PC-9 (cell line): ENCODE results near the gene SMIM30. TPM values are rescaled to one million over a fixed set of nuclear protein-coding genes. Genes with fewer than 3 reads are reported as not detected.

Experiments used
- BruUV-seq: library from RNA; stranded (reverse); fragments of 400-500 nt; replicated peaks from 2 replicates; lab custom pipeline; 2021; lab: Mats Ljungman, UMichigan
- CTCF ChIA-PET: fragments of 300-600 bp; sonication (Branson Sonifier 250); formaldehyde crosslinking; loops from one replicate; lab custom pipeline; 2022; ENCODE audit warnings: antibody characterized with exemption; lab: Charles Lee
- POLR2A ChIA-PET: fragments of 300-600 bp; sonication (Branson Sonifier 250); formaldehyde crosslinking; loops from one replicate; lab custom pipeline; 2022; ENCODE audit warnings: antibody characterized with exemption; ENCODE audit not compliant: unreplicated experiment; lab: Charles Lee
- DNase-seq, 2 experiments: peaks; one replicate each; pipeline versions ENCODE4 v3.0.0 to v3.0.0-alpha.2; 2015 to 2022; ENCODE audit warnings: mixed read lengths in 1 of 2
- H2AFZ ChIP-seq: fragments of 200-600 bp; sonication (generic); 2 replicates; pipeline ENCODE4 v1.8.1; 2017; ENCODE audit warnings: antibody characterized with exemption
- H3F3A ChIP-seq: fragments of 200-600 bp; sonication (generic); 2 replicates; pipeline ENCODE4 v1.8.1; 2017; ENCODE audit warnings: antibody characterized with exemption, mild to moderate bottlenecking, low read depth; ENCODE audit not compliant: insufficient read depth
- H3K27ac ChIP-seq: fragments of 200-600 bp; sonication (generic); 2 replicates; pipeline ENCODE4 v1.6.1; 2016; ENCODE audit warnings: mixed run types
- H3K27me3 ChIP-seq: fragments of 200-600 bp; sonication (generic); 2 replicates; pipeline ENCODE4 v1.6.1; 2016; ENCODE audit warnings: low read depth, mixed run types; ENCODE audit not compliant: insufficient read depth
- H3K36me3 ChIP-seq: fragments of 200-600 bp; sonication (generic); 2 replicates; pipeline ENCODE4 v1.6.1; 2016; ENCODE audit warnings: low read depth, mixed run types
- H3K4me1 ChIP-seq: fragments of 200-600 bp; sonication (generic); replicated peaks from 2 replicates; pipeline ENCODE4 v1.6.1; 2016; ENCODE audit warnings: mixed run types; ENCODE audit not compliant: insufficient read depth
- H3K4me2 ChIP-seq: fragments of 200-600 bp; sonication (generic); 2 replicates; pipeline ENCODE4 v1.6.1; 2017; ENCODE audit warnings: mixed run types
- H3K4me3 ChIP-seq: fragments of 200-600 bp; sonication (generic); 2 replicates; pipeline ENCODE4 v1.6.1; 2016; ENCODE audit warnings: mixed run types
- H3K79me2 ChIP-seq: fragments of 200-600 bp; sonication (generic); 2 replicates; pipeline ENCODE4 v1.6.1; 2017; ENCODE audit warnings: low read depth, mixed run types
- H3K9me2 ChIP-seq: fragments of 200-600 bp; sonication (generic); 2 replicates; pipeline ENCODE4 v1.8.1; 2017; ENCODE audit warnings: mild to moderate bottlenecking; ENCODE audit not compliant: insufficient read depth
- H3K9me3 ChIP-seq: fragments of 200-600 bp; sonication (generic); 2 replicates; pipeline ENCODE4 v1.8.1; 2016; ENCODE audit warnings: low read depth; ENCODE audit not compliant: insufficient read depth
- H4K20me1 ChIP-seq: fragments of 200-600 bp; sonication (generic); 2 replicates; pipeline ENCODE4 v1.8.1; 2017; ENCODE audit not compliant: insufficient read depth
- EZH2 ChIP-seq: fragments of 200-600 bp; sonication (generic); IDR thresholded peaks from 2 replicates; pipeline ENCODE4 v1.8.0; 2017; ENCODE audit warnings: antibody characterized with exemption, low read depth
- intact Hi-C: fragments of 100-400 bp; cut with micrococcal nuclease; formaldehyde crosslinking; loops from one replicate; pipeline ENCODE4 v1.10.0; 2022; ENCODE audit not compliant: unreplicated experiment
- total RNA-seq: library from RNA; stranded (reverse); gene quantifications from 2 replicates; pipeline ENCODE4 v1.2.3, GENCODE V29; 2021
- TF ChIP-seq, protein P1 (sequence below): fragments of 200-600 bp; sonication (generic); conservative IDR thresholded peaks from 2 replicates; pipeline ENCODE4 v1.6.1; 2017; ENCODE audit warnings: mixed run types, antibody characterized with exemption, mild to moderate bottlenecking, moderate library complexity

SMIM30 gene
- total RNA-seq, 1 experiment from 2014 or later: 46.8 TPM

DNA sequence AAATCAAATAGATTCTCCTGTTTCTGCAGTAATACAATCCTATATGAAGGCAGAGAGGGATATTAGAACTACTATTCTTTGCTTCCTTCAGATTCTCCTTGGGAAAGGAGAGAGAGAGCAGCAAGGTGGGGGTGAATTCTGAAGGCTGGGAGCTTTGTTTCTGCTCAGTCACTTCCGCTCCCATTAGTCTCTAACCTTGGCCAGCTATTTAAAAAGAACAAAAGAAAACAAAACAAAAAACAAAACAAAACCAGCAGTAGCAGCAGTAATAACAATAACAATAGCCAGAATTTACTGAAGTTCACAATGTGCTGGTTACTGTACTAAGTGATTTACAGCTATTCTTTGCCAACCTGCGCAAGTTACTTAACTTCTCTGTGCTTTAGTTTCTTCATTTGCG is 41.7 kb downstream of the SMIM30 start:
- no peak for TF ChIP-seq EZH2
- TF ChIP-seq, protein P1, sequence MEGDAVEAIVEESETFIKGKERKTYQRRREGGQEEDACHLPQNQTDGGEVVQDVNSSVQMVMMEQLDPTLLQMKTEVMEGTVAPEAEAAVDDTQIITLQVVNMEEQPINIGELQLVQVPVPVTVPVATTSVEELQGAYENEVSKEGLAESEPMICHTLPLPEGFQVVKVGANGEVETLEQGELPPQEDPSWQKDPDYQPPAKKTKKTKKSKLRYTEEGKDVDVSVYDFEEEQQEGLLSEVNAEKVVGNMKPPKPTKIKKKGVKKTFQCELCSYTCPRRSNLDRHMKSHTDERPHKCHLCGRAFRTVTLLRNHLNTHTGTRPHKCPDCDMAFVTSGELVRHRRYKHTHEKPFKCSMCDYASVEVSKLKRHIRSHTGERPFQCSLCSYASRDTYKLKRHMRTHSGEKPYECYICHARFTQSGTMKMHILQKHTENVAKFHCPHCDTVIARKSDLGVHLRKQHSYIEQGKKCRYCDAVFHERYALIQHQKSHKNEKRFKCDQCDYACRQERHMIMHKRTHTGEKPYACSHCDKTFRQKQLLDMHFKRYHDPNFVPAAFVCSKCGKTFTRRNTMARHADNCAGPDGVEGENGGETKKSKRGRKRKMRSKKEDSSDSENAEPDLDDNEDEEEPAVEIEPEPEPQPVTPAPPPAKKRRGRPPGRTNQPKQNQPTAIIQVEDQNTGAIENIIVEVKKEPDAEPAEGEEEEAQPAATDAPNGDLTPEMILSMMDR: no peak
- no peak overlapping the region for H3K4me3 ChIP-seq
- H3F3A ChIP-seq: no peaks in the 10 kb centered on the region
- H4K20me1 ChIP-seq: no peaks in the 10 kb centered on the region
- no peak overlapping the region for H2AFZ ChIP-seq
- H3K27me3 ChIP-seq: no peaks in the 10 kb centered on the region
- no peak overlapping the region for H3K27ac ChIP-seq
- H3K79me2 ChIP-seq: no peaks in the 10 kb centered on the region
- H3K4me2 ChIP-seq: no peak overlapping the region
- ChIA-PET POLR2A (no interaction called here), CTCF (no interaction called here)
- no peak for DNase-seq
- intact Hi-C loops: no loop called here
- no peaks in the 10 kb centered on the region for H3K4me1 ChIP-seq
- H3K9me2 ChIP-seq: no peaks in the 10 kb centered on the region
- BruUV-seq: no TSS peak
- no peaks in the 10 kb centered on the region for H3K9me3 ChIP-seq
- H3K36me3 ChIP-seq: no peaks in the 10 kb centered on the region

DNA sequence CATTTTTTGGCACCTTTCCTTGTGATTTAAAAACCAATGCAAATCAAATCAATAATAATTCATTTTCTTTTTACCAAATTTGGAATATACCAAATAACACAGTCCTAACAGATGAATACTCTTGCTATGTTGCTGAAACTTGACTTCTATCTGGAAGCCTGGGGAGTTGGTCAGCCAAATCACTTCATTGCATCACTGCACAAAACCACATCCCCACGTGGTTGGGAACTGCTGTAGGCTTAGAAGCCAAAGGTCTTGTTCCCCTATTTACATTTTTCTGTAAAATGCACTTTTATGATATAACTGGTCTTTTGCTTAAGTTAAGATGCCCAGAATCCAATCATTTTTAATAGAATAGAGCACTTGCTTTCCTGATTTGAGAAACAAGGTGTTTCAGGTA is 46.9 kb downstream of the SMIM30 start:
- H3K27ac ChIP-seq: no peak overlapping the region
- H3F3A ChIP-seq: no peaks in the 10 kb centered on the region
- ChIA-PET POLR2A (no interaction called here), CTCF (no interaction called here)
- H3K9me2 ChIP-seq: no peaks in the 10 kb centered on the region; the same call in 1 of the 2 replicates
- H3K27me3 ChIP-seq: no peaks in the 10 kb centered on the region
- no peak overlapping the region for H3K4me2 ChIP-seq
- no peak for TF ChIP-seq EZH2
- TF ChIP-seq, protein P1: no peak
- BruUV-seq: no TSS peak
- H3K4me1 ChIP-seq: no peaks in the 10 kb centered on the region
- no peak overlapping the region for H2AFZ ChIP-seq
- intact Hi-C loops: no loop called here
- no peaks in the 10 kb centered on the region for H3K36me3 ChIP-seq
- no peaks in the 10 kb centered on the region for H3K9me3 ChIP-seq
- H3K79me2 ChIP-seq: no peaks in the 10 kb centered on the region
- H4K20me1 ChIP-seq: no peaks in the 10 kb centered on the region
- no peak for DNase-seq
- H3K4me3 ChIP-seq: no peak overlapping the region

Other genes with a start within 250 kb of the SMIM30 start
- 0.30 and 0.65 TPM in 2 replicates for gene GPR85, start 31.7 kb downstream of the SMIM30 start, total RNA-seq